Suprapubic skin (tissue), 4 donors: ENCODE data around the gene APOC4. TPM values are rescaled to one million over a fixed set of nuclear protein-coding genes. Genes with fewer than 3 reads are reported as not detected.
"Not testable (repeated sequence)": the region's sequence is repeated elsewhere in the genome, so short reads cannot be mapped to it uniquely, and the experiment has no call there.

Experiments
- DNase-seq, 2 donors: peaks; one replicate each; pipeline ENCODE4 v3.0.0-alpha.2; 2019; ENCODE audit warnings: low spot score in 2 of 2
- H3K27ac ChIP-seq: fragments of 200-600 bp; sonication (generic); one replicate; pipeline ENCODE4 v1.5.1; 2019
- H3K27me3 ChIP-seq: fragments of 200-600 bp; sonication (generic); one replicate; pipeline ENCODE4 v1.5.1; 2019
- H3K36me3 ChIP-seq: fragments of 200-600 bp; sonication (generic); one replicate; pipeline ENCODE4 v1.5.1; 2019
- H3K4me1 ChIP-seq: fragments of 200-600 bp; sonication (generic); one replicate; pipeline ENCODE4 v1.5.1; 2019
- H3K4me3 ChIP-seq: fragments of 200-600 bp; sonication (generic); one replicate; pipeline ENCODE4 v1.5.1; 2019; ENCODE audit warnings: mild to moderate bottlenecking
- H3K9me3 ChIP-seq: fragments of 200-600 bp; sonication (generic); one replicate; pipeline ENCODE4 v1.5.1; 2019
- EP300 ChIP-seq: sonication (generic); formaldehyde crosslinking; IDR thresholded peaks from one replicate; pipeline ENCODE4 v1.6.1; 2017; ENCODE audit warnings: antibody characterized with exemption
- POLR2A ChIP-seq, 2 donors: fragments of 450-650 bp; IDR thresholded peaks; one replicate each; pipeline ENCODE4 v1.6.1; 2017; ENCODE audit warnings: antibody characterized with exemption in 2 of 2, mild to moderate bottlenecking in 2 of 2, moderate library complexity in 2 of 2
- POLR2AphosphoS5 ChIP-seq, 3 donors: sonication (generic); formaldehyde crosslinking; IDR thresholded peaks; one replicate each; pipeline ENCODE4 v1.6.1; 2017; ENCODE audit warnings: antibody characterized with exemption in 3 of 3
- WGBS: methylation state at CpG from one replicate; pipeline ENCODE4 v1.1.5; 2018; 5-methylcytosine and 5-hydroxymethylcytosine counted together
- total RNA-seq, 4 donors: library from RNA; depleted of rRNA; stranded (reverse); fragments of >200 nt; gene quantifications; one replicate each; pipeline ENCODE4 v1.1.0, GENCODE V29; 2016
- TF ChIP-seq, protein P1 (sequence below), 2 donors: fragments of 200-600 bp in 1 of 2; fragments of 450-650 bp in 1 of 2; sonication (generic) in 1 of 2; IDR thresholded peaks; one replicate each; pipeline ENCODE4 v1.5.1; 2016 to 2019; ENCODE audit warnings: antibody characterized with exemption in 2 of 2, mild to moderate bottlenecking in 1 of 2, moderate library complexity in 1 of 2

Gene APOC4
- total RNA-seq, 4 donors from 2014 or later: not detected

DNA sequence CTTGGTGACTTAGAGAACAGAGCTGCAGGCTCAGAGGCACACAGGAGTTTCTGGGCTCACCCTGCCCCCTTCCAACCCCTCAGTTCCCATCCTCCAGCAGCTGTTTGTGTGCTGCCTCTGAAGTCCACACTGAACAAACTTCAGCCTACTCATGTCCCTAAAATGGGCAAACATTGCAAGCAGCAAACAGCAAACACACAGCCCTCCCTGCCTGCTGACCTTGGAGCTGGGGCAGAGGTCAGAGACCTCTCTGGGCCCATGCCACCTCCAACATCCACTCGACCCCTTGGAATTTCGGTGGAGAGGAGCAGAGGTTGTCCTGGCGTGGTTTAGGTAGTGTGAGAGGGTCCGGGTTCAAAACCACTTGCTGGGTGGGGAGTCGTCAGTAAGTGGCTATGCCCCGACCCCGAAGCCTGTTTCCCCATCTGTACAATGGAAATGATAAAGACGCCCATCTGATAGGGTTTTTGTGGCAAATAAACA is 17.8 kb upstream of the APOC4 start:
- DNase-seq: no peak
- peaks cover 29% of the 10 kb centered on the region for H3K4me1 ChIP-seq
- TF ChIP-seq EP300 (no peak), POLR2A (IDR thresholded peaks at IDR 0.05) (no peak), POLR2AphosphoS5 (IDR thresholded peaks at IDR 0.05) (no peak)
- no peaks in the 10 kb centered on the region for H3K9me3 ChIP-seq
- no peak overlapping the region for H3K4me3 ChIP-seq
- H3K36me3 ChIP-seq: no peaks in the 10 kb centered on the region
- no peak overlapping the region for H3K27ac ChIP-seq
- no peaks in the 10 kb centered on the region for H3K27me3 ChIP-seq
- WGBS: 75% methylated on average over 8 of the region's 8 CpGs

DNA sequence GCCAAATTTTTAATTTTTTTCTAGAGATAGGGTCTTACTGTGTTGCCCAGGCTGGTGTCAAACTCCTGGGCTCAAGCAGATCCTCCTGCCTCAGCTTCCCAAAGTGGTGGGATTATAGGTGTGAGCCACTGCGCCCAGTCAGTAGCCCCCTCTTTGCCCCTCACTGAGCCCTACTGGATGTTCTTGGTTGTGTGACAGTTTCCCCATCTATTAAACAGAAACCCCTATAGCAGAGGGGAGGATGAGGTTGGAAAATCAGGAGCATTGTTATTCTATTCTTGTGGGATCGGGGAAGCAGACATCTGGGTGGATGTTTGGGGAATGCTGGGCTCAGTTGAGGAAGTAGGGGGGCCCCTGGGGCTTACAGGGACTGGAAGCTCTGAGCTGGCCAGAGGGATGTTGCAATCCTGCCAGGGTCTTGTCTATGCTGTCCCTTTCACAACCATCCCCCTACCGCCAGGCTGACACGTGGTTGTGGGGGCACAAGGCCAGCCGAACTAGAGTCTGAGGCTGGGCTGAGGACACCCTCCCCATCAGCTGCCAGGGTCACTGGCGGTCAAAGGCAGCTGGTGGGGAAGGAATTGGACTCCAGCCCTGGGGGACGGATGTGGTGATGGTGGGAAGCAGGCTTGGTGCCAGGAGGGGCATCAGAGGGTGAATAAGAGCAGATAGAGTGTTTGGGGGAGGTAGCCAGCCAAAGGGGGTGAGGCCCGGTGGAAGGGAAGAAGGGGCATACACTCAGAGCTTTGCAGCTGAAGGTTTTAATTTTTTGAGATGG is 16.7 kb upstream of the APOC4 start:
- H3K27me3 ChIP-seq: no peaks in the 10 kb centered on the region
- H3K4me1 ChIP-seq: peaks cover 29% of the 10 kb centered on the region
- peak overlapping the region; percentile 38 for H3K27ac ChIP-seq
- H3K9me3 ChIP-seq: no peaks in the 10 kb centered on the region
- WGBS: 58% methylated on average over 8 of the region's 8 CpGs
- TF ChIP-seq POLR2A (IDR thresholded peaks at IDR 0.05) (no peak), EP300 (no peak), POLR2AphosphoS5 (IDR thresholded peaks at IDR 0.05) (peak in 2 of 3 donors; percentile 13 to 48)
- peak; percentile 90 to 92 for DNase-seq
- no peaks in the 10 kb centered on the region for H3K36me3 ChIP-seq
- no peak overlapping the region for H3K4me3 ChIP-seq

DNA sequence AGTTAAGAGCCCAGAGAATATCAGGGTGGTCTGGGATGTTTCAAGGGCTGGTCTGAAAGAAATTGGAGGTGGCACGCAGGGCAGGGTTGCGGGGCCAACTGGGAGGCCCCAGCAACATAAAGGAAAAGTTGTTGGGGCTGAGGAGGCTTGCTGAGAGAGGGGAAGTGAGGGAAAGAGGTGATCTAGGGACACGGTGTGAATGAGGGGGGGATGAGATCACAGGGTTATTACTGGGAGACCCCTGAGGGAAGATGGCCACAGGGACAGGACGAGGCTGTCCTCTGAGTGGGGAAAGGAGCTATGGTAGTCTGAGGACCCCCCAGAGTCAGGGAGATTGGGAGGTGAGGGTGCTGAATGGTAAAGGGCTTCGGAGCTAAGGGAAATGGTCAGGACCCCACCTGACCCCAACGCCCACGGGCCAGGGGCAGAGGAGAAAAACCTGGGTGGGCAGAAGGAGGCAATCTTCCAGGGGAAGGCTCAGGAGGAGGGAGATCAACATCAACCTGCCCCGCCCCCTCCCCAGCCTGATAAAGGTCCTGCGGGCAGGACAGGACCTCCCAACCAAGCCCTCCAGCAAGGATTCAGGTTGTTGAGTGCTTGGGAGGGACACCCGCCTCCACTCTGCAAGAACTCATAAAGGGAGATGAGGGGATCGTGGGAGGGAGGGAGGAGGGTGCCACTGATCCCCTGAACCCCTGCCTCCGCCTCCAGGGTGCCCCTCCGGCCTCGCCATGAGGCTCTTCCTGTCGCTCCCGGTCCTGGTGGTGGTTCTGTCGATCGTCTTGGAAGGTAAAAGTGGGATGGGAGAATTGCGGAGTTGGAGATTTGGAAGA is 15.6 kb upstream of the APOC4 start:
- H3K9me3 ChIP-seq, H3K36me3 ChIP-seq, H3K27ac ChIP-seq, H3K27me3 ChIP-seq, DNase-seq: not testable (repeated sequence)
- Histone ChIP-seq H3K4me3 (peak overlapping the region; percentile 37), H3K4me1 (peaks cover 29% of the 10 kb centered on the region)
- 52% methylated on average over 14 of the region's 19 CpGs for WGBS

DNA sequence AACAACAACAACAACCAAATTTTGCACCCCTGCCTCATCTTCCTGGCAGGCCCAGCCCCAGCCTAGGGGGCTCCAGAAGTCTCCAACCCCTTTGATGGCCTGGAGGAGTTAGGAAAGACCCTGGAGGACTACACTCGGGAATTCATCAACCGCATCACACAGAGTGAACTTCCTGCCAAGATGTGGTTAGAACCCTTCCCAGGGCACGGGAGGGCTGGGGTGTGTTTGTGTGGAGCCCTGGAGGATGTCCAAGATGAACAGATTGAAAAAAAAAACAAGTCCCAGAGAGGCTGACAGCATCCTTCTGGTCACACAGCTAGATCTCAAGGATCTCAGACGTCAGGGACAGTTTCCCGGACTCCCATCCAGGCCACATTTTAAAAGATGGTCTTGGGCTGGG is 14.3 kb upstream of the APOC4 start:
- no peaks in the 10 kb centered on the region for H3K27me3 ChIP-seq
- H3K27ac ChIP-seq: no peak overlapping the region
- no peak overlapping the region for H3K4me3 ChIP-seq
- 40% methylated on average over 5 of the region's 5 CpGs for WGBS
- TF ChIP-seq POLR2AphosphoS5 (IDR thresholded peaks at IDR 0.05) (no peak), EP300 (no peak), POLR2A (IDR thresholded peaks at IDR 0.05) (no peak)
- TF ChIP-seq, protein P1, sequence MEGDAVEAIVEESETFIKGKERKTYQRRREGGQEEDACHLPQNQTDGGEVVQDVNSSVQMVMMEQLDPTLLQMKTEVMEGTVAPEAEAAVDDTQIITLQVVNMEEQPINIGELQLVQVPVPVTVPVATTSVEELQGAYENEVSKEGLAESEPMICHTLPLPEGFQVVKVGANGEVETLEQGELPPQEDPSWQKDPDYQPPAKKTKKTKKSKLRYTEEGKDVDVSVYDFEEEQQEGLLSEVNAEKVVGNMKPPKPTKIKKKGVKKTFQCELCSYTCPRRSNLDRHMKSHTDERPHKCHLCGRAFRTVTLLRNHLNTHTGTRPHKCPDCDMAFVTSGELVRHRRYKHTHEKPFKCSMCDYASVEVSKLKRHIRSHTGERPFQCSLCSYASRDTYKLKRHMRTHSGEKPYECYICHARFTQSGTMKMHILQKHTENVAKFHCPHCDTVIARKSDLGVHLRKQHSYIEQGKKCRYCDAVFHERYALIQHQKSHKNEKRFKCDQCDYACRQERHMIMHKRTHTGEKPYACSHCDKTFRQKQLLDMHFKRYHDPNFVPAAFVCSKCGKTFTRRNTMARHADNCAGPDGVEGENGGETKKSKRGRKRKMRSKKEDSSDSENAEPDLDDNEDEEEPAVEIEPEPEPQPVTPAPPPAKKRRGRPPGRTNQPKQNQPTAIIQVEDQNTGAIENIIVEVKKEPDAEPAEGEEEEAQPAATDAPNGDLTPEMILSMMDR (IDR thresholded peaks at IDR 0.05): no peak
- H3K9me3 ChIP-seq: no peaks in the 10 kb centered on the region
- no peak for DNase-seq
- H3K4me1 ChIP-seq: peaks cover 29% of the 10 kb centered on the region
- H3K36me3 ChIP-seq: no peaks in the 10 kb centered on the region

DNA sequence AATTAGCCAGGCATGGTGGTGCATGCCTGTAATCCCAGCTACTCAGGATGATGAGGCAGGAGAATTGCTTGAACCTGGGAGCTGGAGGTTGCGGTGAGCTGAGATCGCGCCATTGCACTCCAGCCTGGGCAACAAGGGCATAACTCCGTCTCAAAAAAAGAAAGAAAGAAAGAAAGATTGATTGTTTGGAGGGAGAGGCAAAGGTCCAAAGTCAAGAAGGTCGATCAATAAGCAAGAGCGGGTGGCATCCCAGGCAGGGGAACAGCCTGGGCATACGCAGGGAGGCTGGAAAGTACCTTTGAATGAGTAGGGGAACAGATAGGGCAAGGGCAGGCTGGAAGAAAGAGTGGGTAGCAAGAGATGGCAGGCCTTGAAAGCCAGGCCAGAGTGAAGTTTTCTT is 11.9 kb upstream of the APOC4 start:
- WGBS: 91% methylated on average over 7 of the region's 7 CpGs
- H3K27me3 ChIP-seq: no peaks in the 10 kb centered on the region
- H3K4me1 ChIP-seq: peaks cover 22% of the 10 kb centered on the region
- no peak for TF ChIP-seq EP300
- TF ChIP-seq POLR2A (IDR thresholded peaks at IDR 0.05): no peak
- no peak for TF ChIP-seq POLR2AphosphoS5 (IDR thresholded peaks at IDR 0.05)
- TF ChIP-seq, protein P1 (IDR thresholded peaks at IDR 0.05): no peak
- no peaks in the 10 kb centered on the region for H3K36me3 ChIP-seq
- H3K4me3 ChIP-seq: no peak overlapping the region
- no peak overlapping the region for H3K27ac ChIP-seq
- no peak for DNase-seq
- no peaks in the 10 kb centered on the region for H3K9me3 ChIP-seq

DNA sequence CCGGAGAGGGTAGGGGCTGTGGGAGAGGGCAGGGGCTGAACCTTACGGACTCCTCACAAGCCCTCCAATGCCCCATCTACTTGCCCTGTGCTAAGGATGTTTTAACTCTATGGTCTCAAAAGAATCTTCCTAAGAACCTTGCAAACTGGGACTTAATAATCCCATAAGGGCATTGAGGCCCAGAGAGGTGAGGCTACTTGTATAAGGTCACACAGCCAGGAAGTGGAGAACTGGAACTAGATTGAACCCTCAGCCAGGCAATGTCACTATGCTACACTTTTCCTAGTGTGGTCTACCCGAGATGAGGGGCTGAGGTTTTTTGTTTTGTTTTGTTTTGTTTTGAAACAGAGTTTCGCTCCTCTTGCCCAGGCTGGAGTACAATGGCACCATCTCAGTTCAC is 10.5 kb upstream of the APOC4 start:
- Histone ChIP-seq H3K4me3 (no peak overlapping the region), H3K36me3 (no peaks in the 10 kb centered on the region), H3K4me1 (peaks cover 8% of the 10 kb centered on the region), H3K27me3 (no peaks in the 10 kb centered on the region), H3K27ac (no peak overlapping the region), H3K9me3 (no peaks in the 10 kb centered on the region)
- TF ChIP-seq, protein P1 (IDR thresholded peaks at IDR 0.05): no peak
- TF ChIP-seq POLR2A (IDR thresholded peaks at IDR 0.05) (no peak), POLR2AphosphoS5 (IDR thresholded peaks at IDR 0.05) (no peak), EP300 (no peak)
- WGBS: 88% methylated on average over 4 of the region's 4 CpGs
- DNase-seq: no peak
